Cardiac muscle cell (in vitro differentiated cells and primary cell): ENCODE results near the gene ANKDD1A. TPM values are rescaled to one million over a fixed set of nuclear protein-coding genes. Genes with fewer than 3 reads are reported as not detected.

Experiments
- DNase-seq, 2 donors: peaks; one replicate each; pipeline versions ENCODE4 v3.0.0 to v3.0.0-alpha.2; 2010 to 2017; ENCODE audit warnings: low read depth in 1 of 2, low spot score in 1 of 2
- H3K27ac ChIP-seq: fragments of 200-600 bp; sonication (generic); 2 replicates; pipeline ENCODE4 v1.5.1; 2016
- H3K27me3 ChIP-seq: fragments of 200-600 bp; sonication (generic); 2 replicates; pipeline ENCODE4 v1.6.0; 2016; ENCODE audit warnings: control low read depth
- H3K36me3 ChIP-seq: fragments of 200-600 bp; sonication (generic); 2 replicates; pipeline ENCODE4 v1.5.1; 2016; ENCODE audit warnings: control low read depth
- H3K4me1 ChIP-seq: fragments of 200-600 bp; sonication (generic); 2 replicates; pipeline ENCODE4 v1.8.1; 2017; ENCODE audit warnings: low read depth, mild to moderate bottlenecking, mixed run types
- H3K4me3 ChIP-seq: fragments of 200-600 bp; sonication (generic); 2 replicates; pipeline ENCODE4 v1.5.1; 2016; ENCODE audit warnings: mild to moderate bottlenecking
- H3K9me3 ChIP-seq: fragments of 200-600 bp; sonication (generic); 2 replicates; pipeline ENCODE4 v1.5.1; 2017; ENCODE audit warnings: low read depth, mild to moderate bottlenecking, control low read depth
- polyA plus RNA-seq: library from polyadenylated mRNA; unstranded; fragments of >200 nt; fragmentation: Nextera tagmentation; extraction: Ambion mirVana; gene quantifications from 2 replicates; pipeline ENCODE4 v1.2.1, GENCODE V29; 2016
- total RNA-seq: library from RNA; depleted of rRNA; stranded (reverse); fragments of >200 nt; gene quantifications from 2 replicates; pipeline ENCODE4 v1.2.3, GENCODE V29; 2016
- TF ChIP-seq, protein P1 (sequence below): IDR thresholded peaks from 2 replicates; pipeline ENCODE4 v1.5.1; 2012; ENCODE audit warnings: low read depth, mild to moderate bottlenecking, low read length

Gene ANKDD1A
- total and polyA plus RNA-seq, 2 experiments from 2014 or later, result 2.9 to 5.4 TPM

DNA sequence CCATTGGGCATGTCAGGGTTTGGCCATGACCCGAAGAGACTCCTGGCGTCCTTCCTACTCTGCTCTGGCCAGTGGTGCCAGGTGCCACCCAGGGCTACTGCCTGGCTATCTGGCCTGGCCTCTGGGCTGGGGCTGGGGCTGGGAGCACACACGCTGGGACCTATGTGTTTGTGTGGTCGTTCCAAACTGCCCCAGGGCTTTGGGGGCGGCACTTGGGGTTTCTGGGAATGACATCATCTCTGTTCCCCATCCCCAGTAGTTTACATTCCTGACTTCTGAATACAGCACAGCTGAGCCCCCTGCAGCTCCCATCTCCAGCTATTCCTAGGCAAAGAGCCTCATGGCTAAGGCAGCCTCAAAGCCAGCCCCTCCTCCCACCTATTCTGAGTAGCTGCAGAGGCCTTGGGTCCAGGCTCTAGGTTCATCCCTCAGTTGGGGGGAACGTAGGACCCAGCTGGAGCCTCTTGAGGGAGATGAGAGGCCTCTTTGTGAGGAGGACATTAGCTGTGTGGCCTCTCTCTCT, 45.6 kb upstream of the ANKDD1A start:
- Histone ChIP-seq H3K36me3 (no peaks in the 10 kb centered on the region), H3K9me3 (no peaks in the 10 kb centered on the region), H3K4me1 (peaks cover 4% of the 10 kb centered on the region), H3K27me3 (no peaks in the 10 kb centered on the region), H3K27ac (no peak overlapping the region), H3K4me3 (no peak overlapping the region)
- TF ChIP-seq, protein P1, sequence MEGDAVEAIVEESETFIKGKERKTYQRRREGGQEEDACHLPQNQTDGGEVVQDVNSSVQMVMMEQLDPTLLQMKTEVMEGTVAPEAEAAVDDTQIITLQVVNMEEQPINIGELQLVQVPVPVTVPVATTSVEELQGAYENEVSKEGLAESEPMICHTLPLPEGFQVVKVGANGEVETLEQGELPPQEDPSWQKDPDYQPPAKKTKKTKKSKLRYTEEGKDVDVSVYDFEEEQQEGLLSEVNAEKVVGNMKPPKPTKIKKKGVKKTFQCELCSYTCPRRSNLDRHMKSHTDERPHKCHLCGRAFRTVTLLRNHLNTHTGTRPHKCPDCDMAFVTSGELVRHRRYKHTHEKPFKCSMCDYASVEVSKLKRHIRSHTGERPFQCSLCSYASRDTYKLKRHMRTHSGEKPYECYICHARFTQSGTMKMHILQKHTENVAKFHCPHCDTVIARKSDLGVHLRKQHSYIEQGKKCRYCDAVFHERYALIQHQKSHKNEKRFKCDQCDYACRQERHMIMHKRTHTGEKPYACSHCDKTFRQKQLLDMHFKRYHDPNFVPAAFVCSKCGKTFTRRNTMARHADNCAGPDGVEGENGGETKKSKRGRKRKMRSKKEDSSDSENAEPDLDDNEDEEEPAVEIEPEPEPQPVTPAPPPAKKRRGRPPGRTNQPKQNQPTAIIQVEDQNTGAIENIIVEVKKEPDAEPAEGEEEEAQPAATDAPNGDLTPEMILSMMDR, result no peak
- DNase-seq, result peak in 1 of 2 donors; percentile 32

DNA sequence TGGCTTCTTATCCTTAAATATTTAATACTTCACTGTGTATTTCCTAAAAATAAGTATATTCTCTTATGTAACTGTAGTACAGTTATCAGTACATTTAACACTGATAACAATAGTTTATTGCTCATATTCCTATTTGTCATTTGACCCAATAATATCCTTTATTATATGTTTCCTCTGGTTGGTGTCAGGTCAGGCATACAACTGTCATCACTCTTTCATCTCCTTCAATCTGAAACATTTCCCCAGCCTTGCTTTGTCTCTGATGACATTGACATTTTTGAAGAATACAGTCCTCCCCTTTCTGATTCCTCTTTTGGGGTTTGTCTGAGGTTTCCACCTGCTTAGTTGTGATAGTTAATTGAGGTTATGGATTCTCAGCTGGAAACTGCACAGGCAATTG, 42.2 kb upstream of the ANKDD1A start:
- Histone ChIP-seq H3K4me3 (no peak overlapping the region), H3K36me3 (no peaks in the 10 kb centered on the region), H3K27me3 (no peaks in the 10 kb centered on the region), H3K27ac (no peak overlapping the region), H3K4me1 (peaks cover 7% of the 10 kb centered on the region), H3K9me3 (no peaks in the 10 kb centered on the region)
- TF ChIP-seq, protein P1, result no peak
- no peak for DNase-seq

DNA sequence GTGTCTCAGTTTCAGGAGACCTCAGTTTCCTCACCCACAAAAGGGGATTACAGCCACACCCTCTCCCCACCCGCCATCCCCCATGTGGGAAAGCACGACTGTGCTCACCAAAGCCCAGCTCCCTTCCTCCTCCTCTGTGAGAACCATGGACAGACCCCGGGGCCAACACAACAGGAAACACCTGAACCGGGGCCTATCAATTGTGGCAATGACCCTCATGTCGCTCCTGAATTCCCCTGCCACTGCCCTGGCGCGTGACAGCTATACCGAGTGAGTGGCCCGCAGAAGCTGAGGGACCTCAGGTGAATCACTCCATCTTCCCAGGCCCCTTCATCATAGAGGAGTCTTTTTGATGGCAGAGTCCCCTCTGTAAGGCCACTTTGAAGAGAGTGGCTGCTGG, 41.3 kb upstream of the ANKDD1A start:
- no peak for DNase-seq
- TF ChIP-seq, protein P1, result no peak
- H3K4me1 ChIP-seq, result peaks cover 7% of the 10 kb centered on the region
- no peak overlapping the region for H3K27ac ChIP-seq
- H3K27me3 ChIP-seq, result no peaks in the 10 kb centered on the region
- H3K9me3 ChIP-seq, result no peaks in the 10 kb centered on the region
- no peaks in the 10 kb centered on the region for H3K36me3 ChIP-seq
- no peak overlapping the region for H3K4me3 ChIP-seq

DNA sequence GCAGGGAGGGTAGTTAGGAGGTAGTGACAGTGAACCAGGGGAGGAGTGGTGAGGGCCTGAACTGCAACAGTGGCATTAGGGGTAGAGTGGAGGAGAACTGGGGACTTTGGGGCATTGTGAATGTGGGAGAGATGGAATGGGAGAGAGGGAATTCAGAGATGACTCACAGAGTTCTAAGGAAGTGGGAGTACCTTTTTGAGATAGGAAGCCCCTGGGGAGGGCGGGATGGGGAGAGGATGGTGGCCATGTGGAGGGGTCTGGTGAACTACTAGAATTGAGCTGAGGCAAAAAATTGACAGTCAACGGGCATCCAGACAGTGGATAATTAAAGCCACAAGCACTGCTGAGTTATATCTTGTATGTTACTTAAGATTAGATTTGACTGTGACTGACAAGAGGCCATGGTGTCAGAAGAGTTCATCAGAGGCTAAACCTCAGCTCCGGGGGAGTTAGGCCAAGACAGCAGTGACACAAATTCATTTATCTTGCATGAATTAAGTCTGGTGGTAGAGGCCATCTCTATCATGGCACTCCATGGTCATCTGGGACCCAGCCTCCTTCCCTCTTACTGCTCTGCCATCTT, 36.0 kb upstream of the ANKDD1A start:
- TF ChIP-seq, protein P1, result no peak
- DNase-seq, result peak in 1 of 2 donors; percentile 49
- Histone ChIP-seq H3K27ac (no peak overlapping the region), H3K9me3 (no peaks in the 10 kb centered on the region), H3K36me3 (no peaks in the 10 kb centered on the region), H3K4me3 (no peak overlapping the region), H3K4me1 (peaks cover 3% of the 10 kb centered on the region), H3K27me3 (no peaks in the 10 kb centered on the region)

DNA sequence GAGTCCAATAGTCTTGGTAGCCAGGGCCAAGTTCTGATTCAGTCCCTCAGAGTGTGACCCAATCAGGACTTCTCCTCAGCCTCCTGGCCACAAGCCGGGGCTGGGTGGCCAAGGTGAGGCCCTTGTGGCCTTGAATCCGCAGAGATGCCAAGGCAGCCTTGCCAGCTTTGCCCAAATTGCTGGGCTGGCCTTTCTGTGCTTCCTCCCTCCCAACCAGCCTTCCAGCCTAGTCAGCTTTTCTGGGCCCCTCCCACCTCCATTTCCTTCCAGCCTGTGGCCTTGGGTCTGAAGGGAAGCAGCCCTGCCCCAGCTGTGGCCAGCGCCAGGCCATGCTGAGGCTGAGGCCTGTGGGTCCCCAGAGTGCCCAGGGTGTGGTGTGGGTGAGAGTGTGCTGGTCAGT, 34.3 kb upstream of the ANKDD1A start:
- no peaks in the 10 kb centered on the region for H3K36me3 ChIP-seq
- peaks cover 3% of the 10 kb centered on the region for H3K4me1 ChIP-seq
- TF ChIP-seq, protein P1, result no peak
- H3K4me3 ChIP-seq, result no peak overlapping the region
- no peaks in the 10 kb centered on the region for H3K9me3 ChIP-seq
- DNase-seq, result peak in 1 of 2 donors; percentile 48
- no peaks in the 10 kb centered on the region for H3K27me3 ChIP-seq
- H3K27ac ChIP-seq, result no peak overlapping the region
